SK-N-SH treated with all-trans-retinoic acid at 6 μM for 48 hours (cell line): ENCODE measurements around the gene F11R.

ENCODE experiments used
- ATAC-seq: fragments of 200-7000 bp; cut with Tn5 transposase; 3 replicates; pipeline ENCODE4 v1.9.1; 2020; ENCODE audit warnings: mild to moderate bottlenecking, moderate library complexity
- ARNTL ChIP-seq: fragments of 450-650 bp; formaldehyde crosslinking; IDR thresholded peaks from 2 replicates; pipeline ENCODE4 v1.5.0; 2020; ENCODE audit warnings: low read depth, mild to moderate bottlenecking, moderate library complexity, borderline replicate concordance
- BACH2 ChIP-seq: fragments of 250-450 bp; sonication (Bioruptor Pico); IDR thresholded peaks from 2 replicates; pipeline ENCODE4 v1.9.0; 2021; ENCODE audit warnings: mild to moderate bottlenecking, borderline replicate concordance
- CSRNP3 ChIP-seq: fragments of 250-450 bp; sonication (Bioruptor Pico); IDR thresholded peaks from 2 replicates; pipeline ENCODE4 v1.5.1; 2021; ENCODE audit warnings: mild to moderate bottlenecking, moderate library complexity
- GLIS3 ChIP-seq: fragments of 250-450 bp; sonication (Bioruptor Pico); IDR thresholded peaks from 2 replicates; pipeline ENCODE4 v1.5.0; 2020; ENCODE audit warnings: mild to moderate bottlenecking, moderate library complexity
- ISL1 ChIP-seq: fragments of 250-450 bp; sonication (Bioruptor Pico); IDR thresholded peaks from 2 replicates; pipeline ENCODE4 v2.1.2; 2022; ENCODE audit warnings: mild to moderate bottlenecking, moderate library complexity
- PATZ1 ChIP-seq: fragments of 250-450 bp; sonication (Bioruptor Pico); IDR thresholded peaks from 2 replicates; pipeline ENCODE4 v1.8.0; 2020; ENCODE audit warnings: mild to moderate bottlenecking, moderate library complexity, borderline replicate concordance
- POU6F1 ChIP-seq: fragments of 250-450 bp; sonication (Bioruptor Pico); IDR thresholded peaks from 2 replicates; pipeline ENCODE4 v1.8.0; 2021; ENCODE audit warnings: low read depth, mild to moderate bottlenecking, moderate library complexity, borderline replicate concordance
- TSHZ2 ChIP-seq: fragments of 250-450 bp; sonication (Bioruptor Pico); IDR thresholded peaks from 2 replicates; pipeline ENCODE4 v1.5.0; 2020; ENCODE audit warnings: mild to moderate bottlenecking, moderate library complexity
- ZFP3 ChIP-seq: fragments of 250-450 bp; sonication (Bioruptor Pico); IDR thresholded peaks from 2 replicates; pipeline ENCODE4 v1.5.0; 2020; ENCODE audit warnings: mild to moderate bottlenecking, moderate library complexity
- ZNF565 ChIP-seq: fragments of 450-650 bp; formaldehyde crosslinking; conservative IDR thresholded peaks from 2 replicates; pipeline ENCODE4 v1.5.0; 2020; ENCODE audit warnings: low read depth, mild to moderate bottlenecking, moderate library complexity
- ZNF70 ChIP-seq: fragments of 450-650 bp; formaldehyde crosslinking; IDR thresholded peaks from 2 replicates; pipeline ENCODE4 v1.5.0; 2020; ENCODE audit warnings: mild to moderate bottlenecking, moderate library complexity
- ZNF8 ChIP-seq: fragments of 450-650 bp; formaldehyde crosslinking; IDR thresholded peaks from 2 replicates; pipeline ENCODE4 v1.5.0; 2020; ENCODE audit warnings: mild to moderate bottlenecking, moderate library complexity

The F11R gene

GRCh38 chr1:160953030-160953429, 67.9 kb downstream of the F11R start:
- no peak for ATAC-seq
- TF ChIP-seq BACH2 (no peak), PATZ1 (CRISPR knock-in tag) (no peak), ISL1 (CRISPR knock-in tag) (no peak), ZNF565 (CRISPR knock-in tag) (no peak), ZNF8 (CRISPR knock-in tag) (no peak)

- ATAC-seq, result no peak
- TF ChIP-seq ARNTL (no peak), GLIS3 (CRISPR knock-in tag) (no peak)
- TF ChIP-seq, all 23 proteins: peak for 0
These were observed 68.8 kb downstream of the F11R start for GRCh38 chr1:160952129-160952510.

GRCh38 chr1:160951443-160952128, 69.4 kb downstream of the F11R start:
- peak; percentile 94 for ATAC-seq

More at GRCh38 chr1:160951443-160952128, 69.4 kb downstream of the F11R start:
- no peak for TF ChIP-seq CSRNP3 (CRISPR knock-in tag)
- no peak for TF ChIP-seq TSHZ2 (CRISPR knock-in tag)
- no peak for TF ChIP-seq ZNF70 (CRISPR knock-in tag)
- TF ChIP-seq ZFP3 (CRISPR knock-in tag), result no peak
- TF ChIP-seq POU6F1 (CRISPR knock-in tag), result no peak
- TF ChIP-seq PATZ1 (CRISPR knock-in tag), result no peak
